ENCODE data around the gene SLC35C1. TPM values are rescaled to one million over a fixed set of nuclear protein-coding genes. Genes with fewer than 3 reads are reported as not detected.

Gene SLC35C1
- 15.2 and 15.6 TPM in 2 replicates for total RNA-seq (2021)
- Bru-seq, nascent RNA: percentile 62 among the genes with signal in this experiment
- BruChase-seq, experiment 1, labeled RNA remaining after a 2-hour chase: percentile 73 among the genes with signal in this experiment
- percentile 71 among the genes with signal in this experiment for BruChase-seq, experiment 2, labeled RNA remaining after a 6-hour chase
- long read RNA-seq, full-length matches to known transcripts: 41 of 53 reads
- long read RNA-seq, partial matches to known transcripts: 0 of 53 reads
- long read RNA-seq, other reads (novel, unspliced or antisense): 12 of 53 reads

GRCh38 chr11:45804761-45805304, at the start of gene SLC35C1:
SLC35C1 (plus strand) TSS chr11:45805149; CDS start chr11:45805802, 653 bp downstream.
- Histone ChIP-seq H3K4me3 (peak within 1 kb of the TSS; percentile 84), H3K9me2 (ENCODE audit: insufficient read depth) (no peaks in the 10 kb centered on the region), H3K79me2 (ENCODE audit: low read depth) (peaks cover 28% of the 10 kb centered on the region), H3K4me1 (replicated peaks; ENCODE audit: insufficient read depth) (peaks cover 28% of the 10 kb centered on the region), H3K27ac (no peak within 1 kb of the TSS), H3K36me3 (ENCODE audit: low read depth) (no peaks in the 10 kb centered on the region), H4K20me1 (ENCODE audit: insufficient read depth) (no peaks in the 10 kb centered on the region; the same call in none of the 2 replicates), H3K27me3 (ENCODE audit: insufficient read depth, low read depth) (no peaks in the 10 kb centered on the region), H2AFZ (peak within 1 kb of the TSS; percentile 97), H3F3A (ENCODE audit: insufficient read depth, low read depth) (no peaks in the 10 kb centered on the region), H3K4me2 (peak within 1 kb of the TSS; percentile 93), H3K9me3 (ENCODE audit: insufficient read depth, low read depth) (no peaks in the 10 kb centered on the region)
- DNase-seq: peak; percentile 88 to 98
- no TSS peak for BruUV-seq (replicated peaks)
- TF ChIP-seq CTCF (conservative IDR thresholded peaks at IDR 0.05): peak; percentile 32; the same call in 1 of the 2 replicates
- TF ChIP-seq EZH2 (IDR thresholded peaks at IDR 0.05; ENCODE audit: low read depth): no peak
- ChIA-PET CTCF (interaction anchor here (0.5 to 0.6 kb wide), 3 partner anchors 517 to 1756 kb away, joined by 3 to 15 read pairs (median 3); no protein-coding TSS in a partner anchor), POLR2A (ENCODE audit: unreplicated experiment) (interaction anchor here (0.6 kb wide), 1 partner anchor 1220 kb away, joined by 7 read pairs; no protein-coding TSS in a partner anchor)
- intact Hi-C loops (cut with micrococcal nuclease; ENCODE audit: unreplicated experiment): loop anchor here (1.0 to 2.0 kb wide), 3 partner anchors 34 to 42 kb away; partner anchors contain the start of gene CRY2

- no peak overlapping the region for H3K27ac ChIP-seq
- no peak overlapping the region for H2AFZ ChIP-seq
- no peaks in the 10 kb centered on the region for H3K36me3 ChIP-seq (ENCODE audit: low read depth)
- H3K9me3 ChIP-seq (ENCODE audit: insufficient read depth, low read depth): no peaks in the 10 kb centered on the region
- no TSS peak for BruUV-seq (replicated peaks)
- H3K4me1 ChIP-seq (replicated peaks; ENCODE audit: insufficient read depth): no peaks in the 10 kb centered on the region
- H4K20me1 ChIP-seq (ENCODE audit: insufficient read depth): no peaks in the 10 kb centered on the region
- CTCF ChIA-PET: no interaction called here
- TF ChIP-seq CTCF (conservative IDR thresholded peaks at IDR 0.05) (no peak), EZH2 (IDR thresholded peaks at IDR 0.05; ENCODE audit: low read depth) (no peak)
- POLR2A ChIA-PET (ENCODE audit: unreplicated experiment): no interaction called here
- no peaks in the 10 kb centered on the region for H3K79me2 ChIP-seq (ENCODE audit: low read depth)
- DNase-seq: no peak
- peaks cover 98% of the 10 kb centered on the region for H3K27me3 ChIP-seq (ENCODE audit: insufficient read depth, low read depth)
- H3K9me2 ChIP-seq (ENCODE audit: insufficient read depth): no peaks in the 10 kb centered on the region
- no peak overlapping the region for H3K4me3 ChIP-seq
- H3K4me2 ChIP-seq: no peak overlapping the region
- intact Hi-C loops (cut with micrococcal nuclease; ENCODE audit: unreplicated experiment): no loop called here
- no peaks in the 10 kb centered on the region for H3F3A ChIP-seq (ENCODE audit: insufficient read depth, low read depth)
Measured at GRCh38 chr11:45755281-45755859, 49.6 kb upstream of the SLC35C1 start.

GRCh38 chr11:45756384-45757010, 48.5 kb upstream of the SLC35C1 start:
- no peak for DNase-seq
- no peak overlapping the region for H2AFZ ChIP-seq
- H3K9me3 ChIP-seq (ENCODE audit: insufficient read depth, low read depth): no peaks in the 10 kb centered on the region
- no peaks in the 10 kb centered on the region for H3F3A ChIP-seq (ENCODE audit: insufficient read depth, low read depth)
- no peaks in the 10 kb centered on the region for H3K36me3 ChIP-seq (ENCODE audit: low read depth)
- H3K4me1 ChIP-seq (replicated peaks; ENCODE audit: insufficient read depth): no peaks in the 10 kb centered on the region
- intact Hi-C loops (cut with micrococcal nuclease; ENCODE audit: unreplicated experiment): no loop called here
- ChIA-PET CTCF (interaction anchor here (1.0 kb wide), 1 partner anchor 16 kb away, joined by 4 read pairs; no protein-coding TSS in a partner anchor), POLR2A (ENCODE audit: unreplicated experiment) (no interaction called here)
- TF ChIP-seq CTCF (conservative IDR thresholded peaks at IDR 0.05) (no peak), EZH2 (IDR thresholded peaks at IDR 0.05; ENCODE audit: low read depth) (no peak)
- H3K4me2 ChIP-seq: no peak overlapping the region
- no peaks in the 10 kb centered on the region for H3K79me2 ChIP-seq (ENCODE audit: low read depth)
- H3K27ac ChIP-seq: no peak overlapping the region
- no peaks in the 10 kb centered on the region for H4K20me1 ChIP-seq (ENCODE audit: insufficient read depth)
- peaks cover 98% of the 10 kb centered on the region for H3K27me3 ChIP-seq (ENCODE audit: insufficient read depth, low read depth)
- H3K9me2 ChIP-seq (ENCODE audit: insufficient read depth): no peaks in the 10 kb centered on the region
- H3K4me3 ChIP-seq: no peak overlapping the region
- BruUV-seq (replicated peaks): no TSS peak
